HAP-1 (cell line): Measurements from ENCODE around the gene C17orf67.

Experiments
- DNase-seq, 2 experiments: peaks; one replicate each; pipeline ENCODE4 v3.0.0-alpha.2; 2016 to 2020; ENCODE audit warnings: low spot score in 2 of 2
- H3K27me3 ChIP-seq: fragments of 250-450 bp; sonication (Bioruptor Pico); 2 replicates; pipeline ENCODE4 v1.5.1; 2020; ENCODE audit warnings: low read depth, mild to moderate bottlenecking, moderate library complexity
- H3K36me3 ChIP-seq: fragments of 250-450 bp; sonication (Bioruptor Pico); replicated peaks from 2 replicates; pipeline ENCODE4 v1.5.1; 2020; ENCODE audit warnings: mild to moderate bottlenecking
- H3K4me1 ChIP-seq: fragments of 250-450 bp; sonication (Bioruptor Pico); 2 replicates; pipeline ENCODE4 v1.5.1; 2020; ENCODE audit warnings: mild to moderate bottlenecking
- H3K4me3 ChIP-seq: fragments of 250-450 bp; sonication (Bioruptor Pico); 2 replicates; pipeline ENCODE4 v1.5.1; 2020; ENCODE audit warnings: mild to moderate bottlenecking, moderate library complexity
- H3K9me3 ChIP-seq: fragments of 250-450 bp; sonication (Bioruptor Pico); 2 replicates; pipeline ENCODE4 v1.5.1; 2020; ENCODE audit warnings: mild to moderate bottlenecking, moderate library complexity
- in situ Hi-C: fragments of 300-500 bp; cut with MboI; formaldehyde crosslinking; loops from 3 replicates; pipeline ENCODE4 v1.14.3; 2020; ENCODE audit warnings: low sequenced_read_pairs, inconsistent platforms, mixed read lengths

Gene C17orf67

GRCh38 chr17:56833809-56834379 lies at the start of gene C17orf67, which contains the start of gene DGKE:
TSS of gene C17orf67 (minus strand) at chr17:56833920. CDS start at chr17:56815810, 18,110 bp downstream.
TSS of gene DGKE (plus strand) at chr17:56834151. CDS start at chr17:56834796, 645 bp downstream.
- peaks cover 6% of the 10 kb centered on the region; the same call in 1 of the 2 replicates for H3K36me3 ChIP-seq
- H3K4me1 ChIP-seq: peaks cover 19% of the 10 kb centered on the region
- H3K27me3 ChIP-seq: no peaks in the 10 kb centered on the region
- DNase-seq: peak; percentile 91 to 99
- H3K4me3 ChIP-seq: peak within 1 kb of the TSS; percentile 56
- in situ Hi-C loops: no loop called here
- H3K9me3 ChIP-seq: no peaks in the 10 kb centered on the region

DNA sequence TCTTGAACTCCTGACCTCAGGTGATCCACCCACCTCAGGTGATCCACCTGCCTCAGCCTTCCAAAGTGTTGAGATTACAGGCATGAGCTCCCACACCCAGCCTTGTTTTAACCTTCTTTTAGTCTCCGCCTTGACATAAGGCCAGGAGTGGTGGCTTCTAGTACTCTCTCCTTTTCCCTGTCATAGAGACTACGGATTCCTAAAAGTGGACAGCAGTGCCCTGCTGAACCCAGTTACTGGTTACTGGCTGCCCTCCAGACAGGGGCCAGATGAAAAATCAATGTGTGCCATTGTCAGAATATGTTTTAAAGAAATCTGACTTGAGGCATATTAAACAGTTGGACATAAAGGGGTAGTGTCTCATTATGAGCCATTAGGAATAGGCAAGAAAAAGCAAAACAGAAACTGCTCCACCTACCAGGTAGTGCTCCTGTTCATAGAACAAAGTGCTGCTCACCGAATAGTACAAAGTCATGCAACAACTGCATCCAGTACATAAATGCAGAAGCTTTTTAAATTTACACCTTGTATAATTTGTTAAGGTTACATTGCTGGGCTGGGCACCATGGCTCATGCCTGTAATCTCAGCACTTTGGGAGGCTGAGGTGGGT lies 48.1 kb upstream of the C17orf67 start:
- Histone ChIP-seq H3K36me3 (peaks cover 1% of the 10 kb centered on the region), H3K27me3 (no peaks in the 10 kb centered on the region), H3K9me3 (no peaks in the 10 kb centered on the region), H3K4me3 (no peak overlapping the region), H3K4me1 (no peaks in the 10 kb centered on the region)
- in situ Hi-C loops: no loop called here
- DNase-seq: no peak

GRCh38 chr17:56880571-56880970 lies 46.9 kb upstream of the C17orf67 start:
- Histone ChIP-seq H3K4me3 (no peak overlapping the region), H3K4me1 (no peaks in the 10 kb centered on the region), H3K36me3 (no peaks in the 10 kb centered on the region; the same call in none of the 2 replicates), H3K27me3 (no peaks in the 10 kb centered on the region), H3K9me3 (no peaks in the 10 kb centered on the region)
- in situ Hi-C loops: no loop called here
- no peak for DNase-seq

GRCh38 chr17:56880133-56880532 lies 46.4 kb upstream of the C17orf67 start:
- Histone ChIP-seq H3K4me1 (no peaks in the 10 kb centered on the region), H3K27me3 (no peaks in the 10 kb centered on the region), H3K4me3 (no peak overlapping the region), H3K9me3 (no peaks in the 10 kb centered on the region), H3K36me3 (no peaks in the 10 kb centered on the region; the same call in none of the 2 replicates)
- in situ Hi-C loops: no loop called here
- DNase-seq: no peak

DNA sequence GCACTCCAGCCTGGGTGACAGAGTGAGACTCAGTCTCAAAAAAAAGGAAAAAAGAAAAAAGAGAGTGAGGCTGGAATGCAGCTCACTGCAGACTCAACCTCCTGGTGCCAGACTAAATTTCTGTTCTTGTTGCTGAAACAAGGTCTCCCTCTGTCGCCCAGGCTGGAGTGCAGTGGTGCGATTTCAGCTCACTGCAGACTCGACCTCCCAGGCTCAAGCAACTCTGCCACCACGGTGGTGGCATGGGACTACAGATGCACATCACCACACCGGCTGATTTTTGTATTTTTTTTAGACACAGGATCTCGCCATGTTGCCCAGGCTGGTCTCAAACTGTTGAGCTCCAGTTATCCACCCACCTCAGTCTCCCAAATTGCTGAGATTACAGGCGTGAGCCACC lies 45.6 kb upstream of the C17orf67 start:
- no peaks in the 10 kb centered on the region; the same call in 1 of the 2 replicates for H3K36me3 ChIP-seq
- in situ Hi-C loops: no loop called here
- H3K4me1 ChIP-seq: no peaks in the 10 kb centered on the region
- no peaks in the 10 kb centered on the region for H3K27me3 ChIP-seq
- no peak overlapping the region for H3K4me3 ChIP-seq
- no peak for DNase-seq
- no peaks in the 10 kb centered on the region for H3K9me3 ChIP-seq

DNA sequence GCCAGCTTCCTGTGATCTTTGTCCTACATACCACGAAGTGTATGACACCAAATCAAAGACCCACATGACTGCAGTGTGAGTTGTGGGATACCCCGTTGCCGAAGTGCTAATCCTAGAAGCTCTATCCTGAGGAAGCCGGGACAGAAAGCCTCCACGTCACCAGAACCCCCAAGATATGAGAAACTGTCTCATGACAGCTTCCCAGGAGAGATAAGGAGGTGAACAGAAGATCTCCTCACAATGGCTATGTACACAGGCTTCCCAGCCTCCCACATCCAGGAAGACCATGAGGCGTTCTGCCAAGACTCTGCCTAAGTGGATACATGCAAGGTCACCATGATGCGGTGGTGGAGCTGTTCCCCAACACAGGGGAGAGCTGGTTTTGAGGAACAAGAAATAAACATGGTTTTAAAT lies 43.1 kb upstream of the C17orf67 start:
- no peaks in the 10 kb centered on the region for H3K4me1 ChIP-seq
- no peaks in the 10 kb centered on the region for H3K9me3 ChIP-seq
- DNase-seq: no peak
- in situ Hi-C loops: no loop called here
- no peaks in the 10 kb centered on the region; the same call in 1 of the 2 replicates for H3K36me3 ChIP-seq
- H3K4me3 ChIP-seq: no peak overlapping the region
- H3K27me3 ChIP-seq: no peaks in the 10 kb centered on the region

- H3K36me3 ChIP-seq: no peaks in the 10 kb centered on the region; the same call in 1 of the 2 replicates
- H3K4me3 ChIP-seq: no peak overlapping the region
- no peaks in the 10 kb centered on the region for H3K4me1 ChIP-seq
- no peak for DNase-seq
- no peaks in the 10 kb centered on the region for H3K9me3 ChIP-seq
- in situ Hi-C loops: no loop called here
- H3K27me3 ChIP-seq: no peaks in the 10 kb centered on the region
Measured at GRCh38 chr17:56870081-56870651, 36.4 kb upstream of the C17orf67 start.

- peaks cover 6% of the 10 kb centered on the region for H3K36me3 ChIP-seq
- no peaks in the 10 kb centered on the region for H3K27me3 ChIP-seq
- in situ Hi-C loops: no loop called here
- H3K9me3 ChIP-seq: no peaks in the 10 kb centered on the region
- no peak overlapping the region for H3K4me3 ChIP-seq
- H3K4me1 ChIP-seq: no peaks in the 10 kb centered on the region
- DNase-seq: no peak
Measured at GRCh38 chr17:56868716-56869115, 35.0 kb upstream of the C17orf67 start.

DNA sequence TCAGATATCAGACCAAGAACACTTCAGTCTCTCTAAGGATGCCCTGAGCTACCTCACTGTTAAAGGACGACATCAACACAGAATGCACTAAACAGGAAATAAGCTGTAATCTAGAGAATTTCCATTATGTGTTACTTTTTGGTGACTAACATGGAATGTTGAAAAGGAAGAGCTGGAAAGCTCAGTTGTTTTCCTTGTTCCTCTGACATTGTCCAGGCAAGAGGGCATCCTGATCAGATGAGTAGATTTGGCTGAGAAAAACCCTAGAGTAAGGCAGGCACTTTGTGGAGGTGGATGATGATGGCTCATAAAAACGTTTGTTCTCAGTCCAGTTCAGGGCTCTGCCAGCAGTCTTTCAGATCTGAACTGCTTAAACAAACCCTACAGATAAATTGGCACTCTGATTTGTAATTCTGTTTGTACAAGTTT lies 34.2 kb upstream of the C17orf67 start:
- no peaks in the 10 kb centered on the region for H3K27me3 ChIP-seq
- H3K36me3 ChIP-seq: peaks cover 6% of the 10 kb centered on the region
- no peaks in the 10 kb centered on the region for H3K9me3 ChIP-seq
- no peak for DNase-seq
- H3K4me3 ChIP-seq: no peak overlapping the region
- in situ Hi-C loops: no loop called here
- H3K4me1 ChIP-seq: no peaks in the 10 kb centered on the region

GRCh38 chr17:56866496-56866895 lies 32.8 kb upstream of the C17orf67 start:
- no peak for DNase-seq
- Histone ChIP-seq H3K27me3 (no peaks in the 10 kb centered on the region), H3K9me3 (no peaks in the 10 kb centered on the region), H3K4me3 (no peak overlapping the region), H3K36me3 (peaks cover 17% of the 10 kb centered on the region), H3K4me1 (no peaks in the 10 kb centered on the region)
- in situ Hi-C loops: no loop called here

DNA sequence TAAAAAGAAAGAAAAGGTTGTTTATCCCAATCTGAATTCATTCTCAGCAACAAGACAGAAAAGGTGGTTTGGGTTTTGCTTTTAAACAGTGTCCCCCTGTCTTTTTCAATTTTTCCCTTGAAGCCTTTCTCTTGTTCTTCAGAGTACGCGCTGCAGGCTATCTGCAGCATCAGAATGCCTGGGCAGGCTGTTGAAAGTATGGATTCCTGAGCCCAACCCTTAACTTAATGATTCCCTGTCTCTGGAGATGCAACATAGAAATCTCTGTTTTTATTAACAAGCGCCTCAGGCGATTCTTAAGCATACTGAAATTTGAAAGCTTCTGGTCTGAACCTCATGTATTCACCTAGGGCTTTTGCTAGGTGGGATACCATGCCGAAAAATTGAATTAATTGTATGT lies 32.4 kb upstream of the C17orf67 start:
- no peaks in the 10 kb centered on the region for H3K9me3 ChIP-seq
- no peak for DNase-seq
- H3K4me1 ChIP-seq: no peaks in the 10 kb centered on the region
- H3K36me3 ChIP-seq: peaks cover 19% of the 10 kb centered on the region
- in situ Hi-C loops: no loop called here
- H3K27me3 ChIP-seq: no peaks in the 10 kb centered on the region
- no peak overlapping the region for H3K4me3 ChIP-seq

DNA sequence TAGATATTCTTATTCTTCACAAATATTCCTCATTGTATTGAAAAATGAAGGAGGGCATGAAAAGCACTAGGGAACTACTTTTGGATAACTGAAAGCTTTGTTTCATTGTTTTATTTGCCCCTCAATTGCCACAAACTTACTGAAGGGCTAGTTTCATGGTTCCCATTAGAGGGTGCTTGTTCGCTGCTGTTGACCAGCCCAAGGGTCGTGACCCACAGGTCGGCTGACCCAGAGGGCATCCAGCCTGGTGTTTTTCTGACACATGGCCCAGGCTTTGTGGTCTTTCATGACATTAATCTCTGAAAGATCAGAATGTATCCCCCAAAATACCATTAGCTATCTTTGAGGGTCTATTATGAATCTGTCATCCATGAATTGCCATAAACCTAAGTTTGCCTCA lies 30.3 kb upstream of the C17orf67 start:
- in situ Hi-C loops: no loop called here
- Histone ChIP-seq H3K4me3 (no peak overlapping the region), H3K27me3 (no peaks in the 10 kb centered on the region), H3K4me1 (no peaks in the 10 kb centered on the region), H3K36me3 (peaks cover 19% of the 10 kb centered on the region), H3K9me3 (no peaks in the 10 kb centered on the region)
- no peak for DNase-seq

- H3K9me3 ChIP-seq: no peaks in the 10 kb centered on the region
- H3K4me3 ChIP-seq: no peak overlapping the region
- no peak for DNase-seq
- in situ Hi-C loops: no loop called here
- no peaks in the 10 kb centered on the region for H3K4me1 ChIP-seq
- no peaks in the 10 kb centered on the region for H3K27me3 ChIP-seq
- peaks cover 30% of the 10 kb centered on the region for H3K36me3 ChIP-seq
Measured at GRCh38 chr17:56861899-56862298, 28.2 kb upstream of the C17orf67 start.

DNA sequence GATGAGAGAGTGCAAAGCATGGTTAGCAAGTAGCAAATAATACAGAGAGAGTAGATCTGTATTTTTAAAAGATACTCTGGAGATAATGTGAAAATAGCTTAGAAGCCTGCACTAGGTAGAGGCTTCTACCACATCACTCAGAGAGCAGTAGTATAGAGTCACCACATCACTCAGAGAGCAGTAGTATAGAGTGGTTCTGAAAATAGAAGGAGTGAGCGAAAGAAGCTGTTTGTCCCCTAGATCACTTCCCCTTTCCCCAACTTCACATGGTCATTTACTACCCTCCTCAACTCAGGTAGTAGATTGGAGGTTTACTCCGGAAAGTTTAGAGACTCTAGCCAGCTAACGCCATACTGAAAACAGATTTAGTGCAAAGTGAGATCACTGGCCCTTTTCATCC lies 17.3 kb upstream of the C17orf67 start:
- Histone ChIP-seq H3K27me3 (no peaks in the 10 kb centered on the region), H3K36me3 (peaks cover 26% of the 10 kb centered on the region)
- in situ Hi-C loops: no loop called here

More for the DNA sequence above, 17.3 kb upstream of the C17orf67 start:
- Histone ChIP-seq H3K9me3 (no peaks in the 10 kb centered on the region), H3K4me3 (no peak overlapping the region), H3K4me1 (0 out of 2 replicates have a peak, but pooled peaks cover 4% of the 10 kb centered on the region)
- no peak for DNase-seq
